Choroid plexus epithelial cell (primary cell): ENCODE data around the gene ASPRV1.

Experiments
- DNase-seq: peaks from one replicate; pipeline ENCODE4 v3.0.0-alpha.2; 2010; ENCODE audit warnings: low read depth
- H3K4me3 ChIP-seq: 2 replicates; pipeline ENCODE4 v1.5.1; 2011; ENCODE audit warnings: low read depth, mild to moderate bottlenecking, control low read depth, low read length, moderate library complexity
- TF ChIP-seq, protein P1 (sequence below): conservative IDR thresholded peaks from 2 replicates; pipeline ENCODE4 v1.5.1; 2011; ENCODE audit warnings: low read depth, mild to moderate bottlenecking, control low read depth, inconsistent platforms, low read length, moderate library complexity

Gene ASPRV1

DNA sequence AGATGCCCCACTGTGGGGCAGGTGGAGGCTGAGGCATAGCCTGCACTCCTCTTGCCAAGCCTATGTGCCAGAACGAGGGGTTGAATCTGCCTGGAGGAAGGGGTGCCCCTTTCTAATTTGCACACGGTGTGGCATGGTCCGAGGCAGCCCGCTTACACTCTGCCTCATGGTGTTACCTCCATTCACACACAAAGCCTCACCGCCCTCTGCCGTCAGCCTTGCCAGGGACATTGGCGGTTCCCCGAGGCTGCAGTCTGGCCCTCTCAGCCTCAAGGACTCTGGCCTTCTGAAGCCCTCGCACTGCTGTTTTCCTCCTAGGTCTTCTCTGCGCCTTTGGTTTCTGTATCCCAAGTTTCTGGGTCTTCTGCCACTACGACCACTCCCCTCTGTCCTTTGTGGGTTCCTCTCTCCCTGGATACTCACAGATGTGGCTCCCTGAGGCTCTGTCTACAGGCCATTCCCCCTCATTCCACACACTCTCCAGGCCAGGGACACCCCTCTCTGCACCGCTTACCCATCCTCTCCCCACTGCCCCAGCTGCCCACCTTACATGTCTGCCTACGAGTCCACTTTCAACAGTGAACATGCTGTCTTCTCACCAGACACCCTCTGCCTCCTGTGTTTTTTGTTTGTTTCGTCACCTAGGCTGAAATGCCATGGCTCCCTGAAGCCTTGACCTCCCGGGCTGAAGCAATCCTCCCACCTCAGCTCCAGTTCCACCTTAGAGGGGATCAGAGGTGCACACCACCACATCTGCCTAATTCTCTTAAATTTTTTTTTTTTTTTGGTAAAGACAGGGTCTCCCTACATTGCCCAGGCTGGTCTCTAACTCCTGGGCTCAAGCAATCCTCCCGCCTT is 7.9 kb upstream of the ASPRV1 start:
- TF ChIP-seq, protein P1, sequence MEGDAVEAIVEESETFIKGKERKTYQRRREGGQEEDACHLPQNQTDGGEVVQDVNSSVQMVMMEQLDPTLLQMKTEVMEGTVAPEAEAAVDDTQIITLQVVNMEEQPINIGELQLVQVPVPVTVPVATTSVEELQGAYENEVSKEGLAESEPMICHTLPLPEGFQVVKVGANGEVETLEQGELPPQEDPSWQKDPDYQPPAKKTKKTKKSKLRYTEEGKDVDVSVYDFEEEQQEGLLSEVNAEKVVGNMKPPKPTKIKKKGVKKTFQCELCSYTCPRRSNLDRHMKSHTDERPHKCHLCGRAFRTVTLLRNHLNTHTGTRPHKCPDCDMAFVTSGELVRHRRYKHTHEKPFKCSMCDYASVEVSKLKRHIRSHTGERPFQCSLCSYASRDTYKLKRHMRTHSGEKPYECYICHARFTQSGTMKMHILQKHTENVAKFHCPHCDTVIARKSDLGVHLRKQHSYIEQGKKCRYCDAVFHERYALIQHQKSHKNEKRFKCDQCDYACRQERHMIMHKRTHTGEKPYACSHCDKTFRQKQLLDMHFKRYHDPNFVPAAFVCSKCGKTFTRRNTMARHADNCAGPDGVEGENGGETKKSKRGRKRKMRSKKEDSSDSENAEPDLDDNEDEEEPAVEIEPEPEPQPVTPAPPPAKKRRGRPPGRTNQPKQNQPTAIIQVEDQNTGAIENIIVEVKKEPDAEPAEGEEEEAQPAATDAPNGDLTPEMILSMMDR = no peak
- H3K4me3 ChIP-seq = no peak overlapping the region
- no peak for DNase-seq

DNA sequence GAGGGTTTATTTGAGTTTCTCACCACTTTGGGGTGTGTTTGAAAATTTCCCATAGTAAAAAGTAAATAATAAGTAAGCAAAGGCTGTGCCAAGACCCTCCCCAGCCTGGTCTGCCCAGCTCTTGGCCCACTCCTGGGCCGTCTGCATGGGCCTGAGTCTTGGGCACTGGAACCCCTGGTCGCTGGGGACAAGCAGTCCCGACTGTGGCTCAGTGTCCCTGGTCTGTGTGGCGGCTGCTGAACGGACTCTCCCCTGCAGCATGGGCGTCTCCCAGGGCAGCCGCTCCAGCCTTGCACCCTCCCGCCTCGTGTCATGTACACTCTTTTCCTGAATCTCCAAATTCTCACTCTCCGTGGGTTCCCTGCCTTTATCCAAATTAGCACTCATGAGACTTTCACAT is 7.2 kb upstream of the ASPRV1 start:
- no peak overlapping the region for H3K4me3 ChIP-seq
- no peak for DNase-seq
- TF ChIP-seq, protein P1 = no peak

DNA sequence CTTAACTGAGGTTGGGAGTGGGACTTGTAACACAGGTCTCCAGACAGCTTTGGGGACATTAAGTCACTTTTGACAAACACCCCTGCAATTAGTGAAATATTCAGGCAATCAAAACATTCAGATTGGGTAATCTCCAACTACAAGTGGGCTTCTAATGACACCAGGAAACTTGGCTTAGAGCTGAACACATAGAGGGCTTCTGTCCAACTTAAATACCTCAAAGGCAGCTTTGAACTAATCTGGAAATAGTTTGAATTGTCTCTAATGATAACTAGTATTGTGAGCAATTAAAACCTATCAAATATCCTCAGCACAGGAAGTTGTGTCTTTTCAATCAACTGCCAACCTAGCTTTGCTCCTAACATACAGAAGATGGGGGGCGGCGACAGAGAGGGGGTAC is 5.1 kb upstream of the ASPRV1 start:
- DNase-seq = peak; percentile 37
- TF ChIP-seq, protein P1 = no peak
- H3K4me3 ChIP-seq = no peak overlapping the region

DNA sequence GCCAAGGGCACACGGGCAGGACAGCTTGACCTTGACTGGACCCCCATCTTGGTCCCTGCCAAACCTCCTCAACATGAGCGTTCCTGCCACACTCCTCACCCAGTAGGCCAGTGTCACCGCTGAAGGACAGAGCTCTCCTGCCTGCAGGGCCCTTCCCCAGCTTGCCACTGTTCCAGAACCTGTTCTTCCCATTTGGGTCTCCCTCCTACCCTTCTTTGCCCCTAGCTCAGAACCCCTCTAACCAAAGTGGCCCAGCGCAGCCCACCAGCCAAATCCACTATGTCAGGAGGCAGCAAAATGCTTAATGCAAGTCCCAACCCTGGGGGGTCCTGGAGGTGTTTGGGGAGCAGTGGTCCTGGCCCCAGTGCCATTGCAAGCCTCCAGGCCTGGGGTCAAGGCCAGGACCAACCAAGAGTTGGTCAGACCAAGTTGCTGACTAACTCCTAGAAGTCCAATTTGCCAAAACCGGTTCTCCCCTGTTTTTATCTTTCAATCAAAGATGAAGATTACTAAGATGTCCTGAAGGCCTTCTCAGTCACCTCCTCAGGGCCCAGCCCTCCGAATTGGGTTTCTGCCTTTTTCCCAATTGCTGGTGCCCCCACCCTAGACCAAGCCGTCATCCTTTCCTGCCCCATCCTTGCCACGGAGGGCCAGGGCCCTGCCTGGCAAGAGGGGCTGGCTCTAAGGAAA is 4.5 kb upstream of the ASPRV1 start:
- DNase-seq = no peak
- no peak overlapping the region for H3K4me3 ChIP-seq
- TF ChIP-seq, protein P1 = no peak

DNA sequence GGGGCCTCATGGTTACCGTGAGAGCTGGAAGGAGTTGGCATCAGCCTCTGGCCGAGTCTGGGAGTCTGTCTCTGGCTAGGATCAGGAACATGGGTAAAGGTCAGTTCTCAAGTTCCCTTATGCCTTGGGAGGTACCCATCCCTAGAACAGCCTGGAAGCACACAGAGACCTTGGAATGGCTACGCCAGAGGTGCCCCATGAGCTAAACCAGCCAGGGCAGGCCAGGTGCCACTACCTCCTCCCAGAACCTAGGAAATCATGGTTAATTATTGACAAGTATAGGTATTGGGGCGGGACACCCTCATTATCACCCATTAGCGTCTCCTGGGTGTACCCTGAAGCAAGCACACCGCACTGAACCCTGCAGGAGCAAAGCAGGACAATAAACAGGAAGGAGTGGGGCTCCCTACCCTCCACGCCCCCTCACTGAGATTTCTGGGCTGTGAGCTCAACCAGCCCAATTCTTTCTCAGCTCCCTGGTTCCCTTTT is 3.0 kb upstream of the ASPRV1 start:
- no peak for DNase-seq
- no peak overlapping the region for H3K4me3 ChIP-seq
- TF ChIP-seq, protein P1 = no peak

DNA sequence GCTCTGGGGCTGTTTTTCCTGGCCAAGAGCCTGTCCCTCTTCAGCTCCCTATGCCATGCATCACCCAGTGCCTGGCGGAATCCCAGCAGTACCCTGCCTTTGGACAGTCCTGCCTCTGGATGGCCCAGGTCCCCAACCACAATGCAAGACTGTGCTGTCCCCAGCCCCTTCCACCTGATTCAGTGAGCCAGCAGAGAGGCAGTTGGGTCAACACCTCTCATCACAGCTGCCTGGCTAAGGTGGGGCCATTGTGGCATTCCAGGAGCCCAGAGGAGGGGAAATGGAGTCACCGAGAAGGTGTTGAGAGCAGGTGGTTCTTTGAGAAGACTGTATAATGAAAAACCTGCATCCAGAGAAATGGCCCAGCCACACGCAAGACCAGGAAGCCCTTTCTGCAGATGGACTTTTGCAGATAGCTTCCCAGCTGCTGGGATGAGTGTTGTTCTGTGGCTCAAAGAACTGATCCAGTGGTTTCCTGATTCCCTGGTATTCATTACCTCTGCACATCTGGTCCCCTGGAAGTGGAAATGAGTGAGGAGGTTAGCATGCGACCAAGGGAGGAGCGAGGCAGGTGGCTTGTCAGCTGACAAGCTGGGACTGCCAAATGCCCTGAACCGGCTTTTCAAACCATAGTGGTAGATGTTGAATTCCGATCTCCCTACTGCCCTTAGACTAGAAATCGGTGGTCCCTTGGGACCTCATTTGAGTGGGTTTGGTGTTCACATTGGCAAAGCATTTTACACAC is 1.7 kb upstream of the ASPRV1 start:
- TF ChIP-seq, protein P1 = no peak
- H3K4me3 ChIP-seq = no peak overlapping the region
- no peak for DNase-seq
